GM13977 (cell line): Measurements from ENCODE around the gene DEGS2.

Experiments used
- DNase-seq: peaks from one replicate; pipeline ENCODE4 v3.0.0; 2012; ENCODE audit warnings: low spot score
- CTCF ChIP-seq: IDR thresholded peaks from 2 replicates; pipeline ENCODE4 v1.5.1; 2012; ENCODE audit warnings: mild to moderate bottlenecking, control low read depth; ENCODE audit not compliant: insufficient read depth; ENCODE audit errors: extremely low read depth, missing control alignments
- in situ Hi-C: fragments of 300-500 bp; cut with MboI; formaldehyde crosslinking; loops from one replicate; pipeline ENCODE4 v1.12.0; 2022; ENCODE audit warnings: low sequenced_read_pairs, low pct_unique_long_range_greater_than_20kb, mixed read lengths, inconsistent platforms; ENCODE audit not compliant: unreplicated experiment

DEGS2 gene

DNA sequence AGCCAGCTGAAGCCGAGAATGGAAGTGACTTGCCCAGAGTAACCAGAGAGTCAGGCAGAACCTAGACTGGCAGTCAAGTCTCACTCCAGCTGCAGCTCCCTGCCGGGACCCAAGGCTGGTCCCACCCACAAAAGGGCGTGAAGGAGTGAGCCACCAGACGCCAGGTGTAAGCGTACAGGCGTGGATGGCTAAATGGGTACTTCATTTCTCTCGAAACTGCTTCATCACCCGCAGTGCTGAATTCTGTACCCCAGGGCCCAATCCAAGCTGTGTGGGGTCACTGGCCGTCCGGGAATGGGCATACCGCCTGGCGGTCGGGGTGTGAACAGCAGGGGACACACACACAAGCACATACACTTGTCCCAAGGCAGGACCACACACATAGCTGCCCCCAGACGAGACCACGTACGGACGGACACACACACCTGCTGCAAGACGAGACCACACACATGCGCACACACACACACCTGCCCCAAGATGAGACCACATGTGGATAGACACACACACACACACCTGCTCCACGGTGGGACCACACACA lies 34.8 kb downstream of the DEGS2 start:
- no peak for TF ChIP-seq CTCF
- DNase-seq, result no peak
- in situ Hi-C loops, result no loop called here

DNA sequence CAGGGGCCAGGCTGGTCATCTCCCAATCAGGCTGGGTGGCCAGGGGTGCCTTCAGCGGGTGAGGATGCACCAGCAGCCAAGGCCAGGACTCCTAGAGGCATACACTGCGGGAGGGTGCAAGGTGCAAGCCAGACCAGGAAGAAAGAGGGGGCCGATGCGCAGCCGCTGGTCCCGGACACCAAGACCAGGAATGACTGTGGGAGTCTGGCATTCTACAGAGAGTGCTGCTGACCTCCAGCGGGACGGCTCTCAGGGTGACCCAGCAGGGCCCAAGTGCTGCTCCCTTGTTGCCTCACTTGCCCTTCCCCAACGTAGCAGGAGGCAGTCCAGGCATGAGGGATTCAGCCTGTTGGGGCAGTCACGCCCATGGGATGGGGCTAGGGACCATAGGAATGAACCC lies 35.8 kb downstream of the DEGS2 start:
- TF ChIP-seq CTCF, result no peak
- DNase-seq, result no peak
- in situ Hi-C loops, result no loop called here

- in situ Hi-C loops, result no loop called here
- no peak for DNase-seq
These were observed 36.8 kb downstream of the DEGS2 start for GRCh38 chr14:100122481-100123223.

DNA sequence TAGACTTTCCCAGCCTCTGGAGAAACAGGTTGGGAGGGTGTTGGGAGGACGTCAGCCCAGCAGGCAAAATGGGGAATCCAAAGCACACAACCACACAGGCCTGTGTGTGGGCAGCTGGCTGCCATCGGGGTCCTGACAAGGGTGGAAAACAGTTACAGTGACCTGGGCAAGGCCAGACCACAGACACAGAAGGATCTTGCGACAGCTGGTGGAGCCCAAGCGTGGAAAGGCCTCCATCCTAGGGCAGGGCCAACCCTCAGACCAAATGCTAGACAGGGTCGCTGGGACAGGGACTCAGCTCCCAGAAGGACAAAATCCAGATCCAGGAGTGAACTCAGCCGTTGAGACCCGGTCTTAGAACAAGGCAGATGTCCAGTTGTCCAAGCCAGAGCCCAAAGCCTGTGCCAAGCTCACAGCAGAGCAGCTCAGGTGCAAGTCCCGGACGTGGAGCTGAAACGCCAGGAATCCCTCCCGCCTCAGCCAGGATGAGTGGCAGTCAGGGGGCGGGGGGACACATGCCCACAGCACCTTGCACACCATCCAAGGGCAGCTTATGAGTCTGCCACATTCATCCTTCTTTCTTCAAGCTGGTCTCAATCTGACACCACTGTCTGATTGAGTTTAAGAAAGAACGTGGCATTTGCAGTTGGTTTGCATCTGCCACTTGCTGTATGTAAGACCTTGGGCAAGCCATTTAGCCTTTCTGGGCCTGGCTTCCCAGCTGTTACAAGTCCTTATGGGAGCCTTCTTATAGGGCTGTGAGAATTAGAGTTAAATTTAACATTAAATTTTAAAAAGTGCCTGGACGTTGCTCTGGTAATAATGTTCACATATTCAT lies 37.6 kb downstream of the DEGS2 start:
- no peak for TF ChIP-seq CTCF
- in situ Hi-C loops, result no loop called here
- no peak for DNase-seq

More at GRCh38 chr14:100122481-100123223, 36.8 kb downstream of the DEGS2 start:
- TF ChIP-seq CTCF, result no peak

GRCh38 chr14:100120522-100121269 lies 38.7 kb downstream of the DEGS2 start:
- in situ Hi-C loops, result no loop called here
- DNase-seq, result no peak
- no peak for TF ChIP-seq CTCF

DNA sequence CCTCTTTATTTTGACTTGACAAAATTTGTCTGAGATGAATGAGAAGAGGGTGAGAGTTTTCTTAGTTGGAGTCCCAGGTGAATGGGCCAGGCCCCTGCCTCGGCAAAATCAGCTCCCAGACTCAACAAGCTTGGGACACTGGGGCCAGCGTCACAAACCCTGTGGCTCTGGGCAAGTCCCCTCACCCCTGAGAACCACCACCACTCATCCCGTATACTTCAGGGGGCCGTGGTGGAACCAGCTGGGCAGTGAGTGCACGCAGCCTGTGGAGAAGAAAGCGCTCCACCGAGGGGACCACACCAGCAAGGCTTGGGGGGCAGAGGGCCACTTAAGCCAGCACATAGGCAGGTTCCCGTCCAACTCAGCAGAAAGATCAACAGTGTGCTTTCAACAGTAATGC lies 40.2 kb downstream of the DEGS2 start:
- DNase-seq, result no peak
- no peak for TF ChIP-seq CTCF
- in situ Hi-C loops, result no loop called here
